GM23248 (cell line): ENCODE results near the gene NANS.

Experiments used
- EZH2 ChIP-seq: fragments of 200-600 bp; sonication (generic); IDR thresholded peaks from 2 replicates; pipeline ENCODE4 v1.6.1; 2018; ENCODE audit warnings: antibody characterized with exemption, mild to moderate bottlenecking; ENCODE audit not compliant: insufficient read depth, poor library complexity, severe bottlenecking
- EZH2phosphoT487 ChIP-seq: fragments of 200-600 bp; sonication (generic); IDR thresholded peaks from 2 replicates; pipeline ENCODE4 v1.6.1; 2018; ENCODE audit warnings: antibody characterized with exemption, moderate library complexity, mild to moderate bottlenecking, low read depth; ENCODE audit not compliant: insufficient read depth

DNA sequence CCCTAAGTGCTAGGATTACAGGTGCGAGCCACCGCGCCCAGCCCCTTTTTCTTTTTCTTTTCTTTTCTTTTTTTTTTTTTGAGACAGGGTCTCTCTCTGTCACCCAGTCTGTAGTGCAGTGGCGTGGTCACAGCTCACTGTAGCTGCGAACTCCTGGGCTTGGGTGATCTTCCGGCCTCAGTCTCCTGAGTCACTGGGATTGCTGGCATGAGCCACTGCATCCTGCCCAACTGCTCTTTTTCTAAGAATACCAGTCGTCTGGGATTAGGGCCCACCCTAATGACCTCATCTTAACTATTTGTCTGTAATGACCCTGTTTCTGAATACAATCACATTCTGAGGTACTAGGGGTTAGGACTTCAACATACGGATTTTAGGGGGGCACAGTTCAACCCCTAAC is 34.1 kb upstream of the NANS start:
- TF ChIP-seq EZH2 (no peak), EZH2phosphoT487 (no peak)
